Naive B cell (primary cell): Measurements from ENCODE around the gene ELOVL3. TPM values are rescaled to one million over a fixed set of nuclear protein-coding genes. Genes with fewer than 3 reads are reported as not detected.

ENCODE experiments used
- ATAC-seq, 2 donors: fragments of 150-1000 bp; cut with Tn5 transposase; 2 replicates each; pipeline ENCODE4 v1.10.0; 2021; ENCODE audit warnings: low read depth in 2 of 2, mild to moderate bottlenecking in 2 of 2, moderate library complexity in 2 of 2
- DNase-seq: peaks from one replicate; pipeline ENCODE4 v3.0.0; 2022
- H3K27ac Mint-ChIP-seq, 6 donors: one replicate each; pipeline ENCODE4 v1.8.0; 2020 to 2022; ENCODE audit warnings: mild to moderate bottlenecking in 6 of 6, mixed read lengths in 6 of 6, moderate library complexity in 5 of 6, inconsistent platforms in 2 of 6
- H3K27me3 Mint-ChIP-seq, 3 donors: one replicate each; pipeline ENCODE4 v1.8.0; 2021 to 2022; ENCODE audit warnings: mixed read lengths in 3 of 3, mild to moderate bottlenecking in 1 of 3
- H3K36me3 Mint-ChIP-seq, 2 donors: one replicate each; pipeline ENCODE4 v1.8.0; 2020 to 2022; ENCODE audit warnings: mixed read lengths in 2 of 2, inconsistent platforms in 1 of 2, mild to moderate bottlenecking in 1 of 2
- H3K4me1 Mint-ChIP-seq, 3 donors: one replicate each; pipeline ENCODE4 v1.8.0; 2020 to 2022; ENCODE audit warnings: mixed read lengths in 3 of 3, inconsistent platforms in 1 of 3, mild to moderate bottlenecking in 1 of 3, moderate library complexity in 1 of 3
- H3K4me3 Mint-ChIP-seq, 8 donors: one replicate each; pipeline ENCODE4 v1.8.0; 2020 to 2022; ENCODE audit warnings: mild to moderate bottlenecking in 8 of 8, mixed read lengths in 8 of 8, moderate library complexity in 8 of 8, inconsistent platforms in 2 of 8
- H3K9me3 Mint-ChIP-seq, 7 donors: one replicate each; pipeline ENCODE4 v1.8.0; 2020 to 2022; ENCODE audit warnings: mixed read lengths in 7 of 7, mild to moderate bottlenecking in 5 of 7, inconsistent platforms in 2 of 7, moderate library complexity in 1 of 7
- polyA plus RNA-seq, 6 donors: library from polyadenylated mRNA; unstranded; fragments of 300-500 nt; fragmentation: Illumina TruSeq; gene quantifications; one replicate each; pipeline ENCODE4 v1.2.3, GENCODE V29; 2021; ENCODE audit warnings: low read depth in 6 of 6

Gene ELOVL3
- polyA plus RNA-seq, 6 donors from 2014 or later, result not detected

GRCh38 chr10:102267748-102268147 is 41.6 kb downstream of the ELOVL3 start:
- Mint-ChIP-seq H3K27ac (peak overlapping the region in 3 of 6 donors; percentile 9 to 54 (median 47)), H3K9me3 (no peaks in the 10 kb centered on the region), H3K27me3 (no peaks in the 10 kb centered on the region), H3K36me3 (peaks cover 0 to 7% of the 10 kb centered on the region in 2 donors), H3K4me3 (no peak overlapping the region), H3K4me1 (peaks cover 20 to 29% (median 27%) of the 10 kb centered on the region in 3 donors)
- DNase-seq (no peak), ATAC-seq (no peak)

- peaks cover 0 to 5% of the 10 kb centered on the region in 2 donors for H3K36me3 Mint-ChIP-seq
- no peaks in the 10 kb centered on the region for H3K9me3 Mint-ChIP-seq
- peaks cover 20 to 29% (median 25%) of the 10 kb centered on the region in 3 donors for H3K4me1 Mint-ChIP-seq
- H3K4me3 Mint-ChIP-seq, result no peak overlapping the region
- H3K27ac Mint-ChIP-seq, result peak overlapping the region in 1 of 6 donors; percentile 47
- ATAC-seq, result no peak
- H3K27me3 Mint-ChIP-seq, result no peaks in the 10 kb centered on the region
- no peak for DNase-seq
Measured at GRCh38 chr10:102268375-102268888, 42.3 kb downstream of the ELOVL3 start.

- DNase-seq (no peak), ATAC-seq (no peak)
- H3K27ac Mint-ChIP-seq, result peak overlapping the region in 2 of 6 donors; percentile 22 to 38
- H3K36me3 Mint-ChIP-seq, result peaks cover 0 to 5% of the 10 kb centered on the region in 2 donors
- peaks cover 20 to 29% (median 25%) of the 10 kb centered on the region in 3 donors for H3K4me1 Mint-ChIP-seq
- H3K9me3 Mint-ChIP-seq, result no peaks in the 10 kb centered on the region
- no peak overlapping the region for H3K4me3 Mint-ChIP-seq
- H3K27me3 Mint-ChIP-seq, result no peaks in the 10 kb centered on the region
Measured at GRCh38 chr10:102269017-102269416, 42.9 kb downstream of the ELOVL3 start.

- DNase-seq (no peak), ATAC-seq (no peak)
- Mint-ChIP-seq H3K36me3 (peaks cover 0 to 4% of the 10 kb centered on the region in 2 donors), H3K4me1 (peaks cover 4 to 20% (median 11%) of the 10 kb centered on the region in 3 donors), H3K9me3 (no peaks in the 10 kb centered on the region), H3K27ac (no peak overlapping the region), H3K27me3 (no peaks in the 10 kb centered on the region), H3K4me3 (no peak overlapping the region)
Measured at GRCh38 chr10:102274062-102274461, 48.0 kb downstream of the ELOVL3 start.

GRCh38 chr10:102275343-102275742 is 49.2 kb downstream of the ELOVL3 start:
- Mint-ChIP-seq H3K36me3 (no peaks in the 10 kb centered on the region), H3K27me3 (no peaks in the 10 kb centered on the region), H3K4me3 (no peak overlapping the region), H3K27ac (no peak overlapping the region), H3K9me3 (no peaks in the 10 kb centered on the region), H3K4me1 (peaks cover 10 to 30% (median 20%) of the 10 kb centered on the region in 3 donors)
- no peak for ATAC-seq
- DNase-seq, result no peak

- H3K27me3 Mint-ChIP-seq, result no peaks in the 10 kb centered on the region
- DNase-seq, result no peak
- H3K4me3 Mint-ChIP-seq, result no peak overlapping the region
- H3K9me3 Mint-ChIP-seq, result no peaks in the 10 kb centered on the region
- no peaks in the 10 kb centered on the region for H3K36me3 Mint-ChIP-seq
- peaks cover 24 to 35% (median 32%) of the 10 kb centered on the region in 3 donors for H3K4me1 Mint-ChIP-seq
- ATAC-seq, result no peak
- peak overlapping the region in 2 of 6 donors; percentile 16 to 49 for H3K27ac Mint-ChIP-seq
Measured at GRCh38 chr10:102279104-102279503, 53.0 kb downstream of the ELOVL3 start.

Other genes starting within 250 kb of the ELOVL3 start
- 10 to 100 TPM; 29.9 to 56.9 (median 46.8) TPM for gene ARMH3, start 170.1 kb upstream of the ELOVL3 start, polyA plus RNA-seq
- 10 to 100 TPM; 16.3 to 31.9 (median 21.2) TPM for gene HPS6, start 160.9 kb upstream of the ELOVL3 start, polyA plus RNA-seq
- gene LDB1, start 105.9 kb upstream of the ELOVL3 start, polyA plus RNA-seq, result 10 to 100 TPM in 5 of 6 donors, 1 to 10 TPM in 1; 7.1 to 37.9 (median 30.5) TPM
- gene PPRC1, start 93.3 kb upstream of the ELOVL3 start, polyA plus RNA-seq, result 10 to 100 TPM in 3 of 6 donors, 1 to 10 TPM in 3; 6.4 to 24.1 (median 9.7) TPM
- gene NOLC1, start 73.9 kb upstream of the ELOVL3 start, polyA plus RNA-seq, result 10 to 100 TPM in 5 of 6 donors, 1 to 10 TPM in 1; 8.6 to 59.3 (median 47.1) TPM
- gene PITX3, start 15.2 kb downstream of the ELOVL3 start, polyA plus RNA-seq, result not detected
- 10 to 100 TPM in 1 of 6 donors, 1 to 10 TPM in 5; 3.9 to 14.8 (median 6.2) TPM for gene GBF1, start 19.2 kb downstream of the ELOVL3 start, polyA plus RNA-seq
- gene NFKB2, start 169.4 kb downstream of the ELOVL3 start, polyA plus RNA-seq, result 10 to 100 TPM; 24.2 to 49.4 (median 34.7) TPM
- 1 to 10 TPM in 4 of 6 donors, under 1 TPM in 2; 0.66 to 2.3 (median 1.5) TPM for gene PSD, start 192.5 kb downstream of the ELOVL3 start, polyA plus RNA-seq
- gene FBXL15, start 194.5 kb downstream of the ELOVL3 start, polyA plus RNA-seq, result 10 to 100 TPM; 15.9 to 24.9 (median 20.9) TPM
- 10 to 100 TPM; 50.3 to 82.3 (median 59.4) TPM for gene CUEDC2, start 206.3 kb downstream of the ELOVL3 start, polyA plus RNA-seq
- 1 to 10 TPM in 3 of 6 donors, under 1 TPM in 3; 0.29 to 1.9 (median 0.99) TPM for gene C10orf95, start 225.2 kb downstream of the ELOVL3 start, polyA plus RNA-seq